ENCODE measurements around the gene TXNDC15.
"Not testable (repeated sequence)": the region's sequence is repeated elsewhere in the genome, so short reads cannot be mapped to it uniquely, and the experiment has no call there.

GRCh38 chr5:134881711-134882110 lies 7.5 kb downstream of the TXNDC15 start:
- TF ChIP-seq CTCF (IDR thresholded peaks at IDR 0.05); POLR2A (IDR thresholded peaks at IDR 0.05); EP300 (IDR thresholded peaks at IDR 0.05; ENCODE audit: low read depth); POLR2AphosphoS5 (IDR thresholded peaks at IDR 0.05): not testable (repeated sequence)
